OCI-LY7 (cell line): ENCODE data around the gene DIP2C.

ENCODE experiments used
- CTCF ChIP-seq: fragments of 200-600 bp; sonication (generic); conservative IDR thresholded peaks from 2 replicates; pipeline ENCODE4 v1.5.1; 2014; ENCODE audit warnings: mild to moderate bottlenecking, antibody characterized with exemption, low read length, moderate library complexity, mixed read lengths
- EZH2phosphoT487 ChIP-seq: fragments of 200-600 bp; sonication (generic); IDR thresholded peaks from 2 replicates; pipeline ENCODE4 v1.6.1; 2018; ENCODE audit warnings: low read depth, borderline replicate concordance, mild to moderate bottlenecking, mixed run types, antibody characterized with exemption, low read length, moderate library complexity, mixed read lengths

- TF ChIP-seq EZH2phosphoT487 = no peak
- no peak for TF ChIP-seq CTCF
These were observed 271.2 kb downstream of the DIP2C start for GRCh38 chr10:418226-418625.
